SU-DHL-6 (cell line): ENCODE results near the gene LGALS1.

Source experiments
- H2AFZ ChIP-seq: fragments of 200-600 bp; sonication (generic); 2 replicates; pipeline ENCODE4 v1.6.1; 2014; ENCODE audit warnings: low read depth, mild to moderate bottlenecking, moderate library complexity, mixed read lengths, antibody characterized with exemption, low read length; ENCODE audit not compliant: severe bottlenecking
- H3F3A ChIP-seq: fragments of 200-600 bp; shearing (Covaris generic); 2 replicates; pipeline ENCODE4 v1.6.0; 2016; ENCODE audit warnings: antibody characterized with exemption, mild to moderate bottlenecking; ENCODE audit not compliant: insufficient read depth
- H3K27ac ChIP-seq: fragments of 200-600 bp; sonication (generic); 2 replicates; pipeline ENCODE4 v1.5.1; 2016; ENCODE audit warnings: low read depth, mild to moderate bottlenecking, low read length, moderate library complexity, mixed read lengths
- H3K27me3 ChIP-seq: fragments of 200-600 bp; sonication (generic), shearing (Covaris generic); 2 replicates; pipeline ENCODE4 v1.6.0; 2014; ENCODE audit warnings: mild to moderate bottlenecking, low read length
- H3K36me3 ChIP-seq: fragments of 200-600 bp; sonication (generic); 2 replicates; pipeline ENCODE4 v1.6.1; 2014; ENCODE audit warnings: mild to moderate bottlenecking, low read length, mixed read lengths
- H3K4me2 ChIP-seq: fragments of 300-600, 200-600 bp; shearing (Covaris generic), sonication (generic); 2 replicates; pipeline ENCODE4 v1.6.0; 2014; ENCODE audit warnings: low read length, low read depth, mild to moderate bottlenecking; ENCODE audit not compliant: poor library complexity, severe bottlenecking
- H3K4me3 ChIP-seq: fragments of 200-600 bp; sonication (generic); 2 replicates; pipeline ENCODE4 v1.5.1; 2014; ENCODE audit warnings: antibody characterized with exemption, low read length, mild to moderate bottlenecking, mixed read lengths; ENCODE audit not compliant: insufficient read depth, poor library complexity, severe bottlenecking
- H3K79me2 ChIP-seq: fragments of 200-600 bp; sonication (generic); 2 replicates; pipeline ENCODE4 v1.6.1; 2014; ENCODE audit warnings: mild to moderate bottlenecking, low read length, moderate library complexity; ENCODE audit not compliant: insufficient read depth
- H3K9ac ChIP-seq: fragments of 200-600 bp; sonication (generic); 2 replicates; pipeline ENCODE4 v1.7.0; 2014; ENCODE audit warnings: mild to moderate bottlenecking, low read length
- H3K9me2 ChIP-seq: fragments of 200-600 bp; sonication (generic); replicated peaks from 2 replicates; pipeline ENCODE4 v1.6.1; 2014; ENCODE audit warnings: low read length; ENCODE audit not compliant: insufficient read depth
- H3K9me3 ChIP-seq: fragments of 200-600 bp; sonication (generic); 2 replicates; pipeline ENCODE4 v1.6.1; 2014; ENCODE audit warnings: low read length, mixed read lengths; ENCODE audit not compliant: insufficient read depth
- H4K20me1 ChIP-seq: fragments of 200-600 bp; sonication (generic); 2 replicates; pipeline ENCODE4 v1.6.1; 2014; ENCODE audit warnings: low read depth, mild to moderate bottlenecking, antibody characterized with exemption, low read length, moderate library complexity, mixed read lengths
- EZH2phosphoT487 ChIP-seq: fragments of 200-600 bp; sonication (generic), shearing (Covaris generic); conservative IDR thresholded peaks from 2 replicates; pipeline ENCODE4 v1.6.1; 2018; ENCODE audit warnings: mild to moderate bottlenecking, antibody characterized with exemption, low read length, moderate library complexity, mixed read lengths
- TF ChIP-seq, protein P1 (sequence below): fragments of 200-600 bp; sonication (generic); IDR thresholded peaks from one replicate; pipeline ENCODE4 v1.5.1; 2017; ENCODE audit warnings: antibody characterized with exemption, mild to moderate bottlenecking, low read length, moderate library complexity; ENCODE audit not compliant: insufficient read depth, poor library complexity, severe bottlenecking

LGALS1 gene

DNA sequence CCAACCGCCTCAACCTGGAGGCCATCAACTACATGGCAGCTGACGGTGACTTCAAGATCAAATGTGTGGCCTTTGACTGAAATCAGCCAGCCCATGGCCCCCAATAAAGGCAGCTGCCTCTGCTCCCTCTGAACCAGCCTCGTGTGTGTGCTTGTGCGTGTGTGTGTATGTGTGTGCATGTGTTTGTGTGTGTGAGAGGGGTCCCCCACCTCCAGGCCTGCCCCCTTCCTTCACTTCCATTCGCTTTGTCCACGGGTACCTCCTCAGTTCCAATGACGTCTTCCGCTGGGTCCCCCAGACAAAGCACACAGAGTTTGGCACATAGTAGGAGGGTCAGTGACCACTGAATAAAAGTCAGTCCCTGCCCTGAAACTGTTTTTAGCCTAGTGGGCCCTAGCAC is 4.2 kb downstream of the LGALS1 start:
- Histone ChIP-seq H3K9me3 (no peaks in the 10 kb centered on the region), H3K27me3 (no peaks in the 10 kb centered on the region), H3F3A (peaks cover 16% of the 10 kb centered on the region), H3K27ac (no peak overlapping the region), H3K79me2 (no peaks in the 10 kb centered on the region), H3K9ac (no peak overlapping the region), H3K4me3 (no peak overlapping the region), H3K4me2 (no peak overlapping the region), H3K9me2 (no peaks in the 10 kb centered on the region), H2AFZ (no peak overlapping the region), H3K36me3 (no peaks in the 10 kb centered on the region), H4K20me1 (no peaks in the 10 kb centered on the region)
- no peak for TF ChIP-seq EZH2phosphoT487
- TF ChIP-seq, protein P1, sequence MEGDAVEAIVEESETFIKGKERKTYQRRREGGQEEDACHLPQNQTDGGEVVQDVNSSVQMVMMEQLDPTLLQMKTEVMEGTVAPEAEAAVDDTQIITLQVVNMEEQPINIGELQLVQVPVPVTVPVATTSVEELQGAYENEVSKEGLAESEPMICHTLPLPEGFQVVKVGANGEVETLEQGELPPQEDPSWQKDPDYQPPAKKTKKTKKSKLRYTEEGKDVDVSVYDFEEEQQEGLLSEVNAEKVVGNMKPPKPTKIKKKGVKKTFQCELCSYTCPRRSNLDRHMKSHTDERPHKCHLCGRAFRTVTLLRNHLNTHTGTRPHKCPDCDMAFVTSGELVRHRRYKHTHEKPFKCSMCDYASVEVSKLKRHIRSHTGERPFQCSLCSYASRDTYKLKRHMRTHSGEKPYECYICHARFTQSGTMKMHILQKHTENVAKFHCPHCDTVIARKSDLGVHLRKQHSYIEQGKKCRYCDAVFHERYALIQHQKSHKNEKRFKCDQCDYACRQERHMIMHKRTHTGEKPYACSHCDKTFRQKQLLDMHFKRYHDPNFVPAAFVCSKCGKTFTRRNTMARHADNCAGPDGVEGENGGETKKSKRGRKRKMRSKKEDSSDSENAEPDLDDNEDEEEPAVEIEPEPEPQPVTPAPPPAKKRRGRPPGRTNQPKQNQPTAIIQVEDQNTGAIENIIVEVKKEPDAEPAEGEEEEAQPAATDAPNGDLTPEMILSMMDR: no peak

DNA sequence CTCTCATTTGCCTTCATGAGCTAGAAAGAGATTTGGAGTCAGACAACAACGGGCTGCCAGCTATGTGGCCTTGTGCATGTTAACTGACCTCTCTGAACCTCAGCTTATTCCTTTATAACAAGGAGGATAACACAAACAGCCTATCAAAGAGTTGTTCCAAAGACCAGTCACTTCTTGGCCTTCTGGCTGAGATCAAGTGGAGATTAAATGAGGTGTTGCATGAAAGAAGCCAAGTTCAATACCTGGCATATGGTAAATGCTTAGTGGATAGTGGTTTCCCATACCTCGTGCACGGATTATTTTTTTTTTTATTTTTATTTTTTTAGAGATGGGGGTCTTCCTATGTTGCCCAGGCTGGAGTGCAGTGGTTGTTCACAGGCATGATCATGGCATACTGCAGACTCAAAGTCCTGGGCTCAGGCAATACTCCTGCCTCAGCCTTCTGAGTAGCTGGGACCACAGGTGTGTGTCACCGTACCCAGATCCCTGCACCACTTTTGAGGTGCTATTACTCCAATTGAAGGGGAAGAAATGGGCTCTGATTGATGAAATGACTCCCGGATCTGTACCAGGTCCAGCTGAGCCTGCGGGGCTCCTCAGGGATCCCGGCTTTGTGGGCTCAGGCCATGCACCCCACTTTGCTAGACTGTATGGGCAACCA is 4.9 kb downstream of the LGALS1 start:
- Histone ChIP-seq H3K79me2 (no peaks in the 10 kb centered on the region), H2AFZ (no peak overlapping the region), H3K9me3 (no peaks in the 10 kb centered on the region), H3K9ac (no peak overlapping the region), H3K4me3 (no peak overlapping the region), H3K9me2 (no peaks in the 10 kb centered on the region), H3K36me3 (no peaks in the 10 kb centered on the region), H4K20me1 (no peaks in the 10 kb centered on the region), H3K27me3 (no peaks in the 10 kb centered on the region), H3K4me2 (no peak overlapping the region), H3K27ac (no peak overlapping the region), H3F3A (peaks cover 16% of the 10 kb centered on the region)
- TF ChIP-seq, protein P1: no peak
- TF ChIP-seq EZH2phosphoT487: no peak

DNA sequence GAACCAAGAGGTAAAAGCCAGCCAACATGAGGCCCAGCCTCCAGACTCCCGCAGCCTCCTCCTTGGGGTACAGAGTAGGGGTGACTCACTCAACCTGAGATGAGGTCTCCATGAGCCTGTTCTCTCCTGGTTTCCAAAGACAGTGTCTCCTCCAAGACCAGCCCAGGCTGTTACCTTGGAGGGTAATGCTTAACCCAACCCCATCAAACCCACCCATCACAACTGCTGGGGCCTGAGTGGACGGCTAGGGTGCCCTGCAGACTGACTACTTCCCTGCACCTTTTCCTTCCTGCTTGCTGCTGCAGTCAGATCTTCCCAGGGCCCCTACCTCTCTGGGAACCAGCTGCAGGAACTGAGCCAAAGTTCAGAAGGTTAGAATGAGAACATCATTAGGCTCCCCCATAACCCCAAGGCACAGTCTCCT is 5.6 kb downstream of the LGALS1 start:
- Histone ChIP-seq H3K27ac (no peak overlapping the region), H3F3A (peaks cover 13% of the 10 kb centered on the region), H3K4me3 (no peak overlapping the region), H3K4me2 (no peak overlapping the region), H3K9me2 (no peaks in the 10 kb centered on the region), H3K9ac (no peak overlapping the region), H3K27me3 (no peaks in the 10 kb centered on the region), H3K9me3 (no peaks in the 10 kb centered on the region), H3K79me2 (no peaks in the 10 kb centered on the region), H3K36me3 (no peaks in the 10 kb centered on the region), H4K20me1 (no peaks in the 10 kb centered on the region), H2AFZ (no peak overlapping the region)
- TF ChIP-seq, protein P1: no peak
- TF ChIP-seq EZH2phosphoT487: no peak
